NCI-H748 (cell line): ENCODE measurements around the gene SERPINI2.

Experiments used
- DNase-seq: peaks from one replicate; lab custom pipeline; 2025; ENCODE audit not compliant: unreplicated experiment; lab: John Stamatoyannopoulos, UW

The SERPINI2 gene

DNA sequence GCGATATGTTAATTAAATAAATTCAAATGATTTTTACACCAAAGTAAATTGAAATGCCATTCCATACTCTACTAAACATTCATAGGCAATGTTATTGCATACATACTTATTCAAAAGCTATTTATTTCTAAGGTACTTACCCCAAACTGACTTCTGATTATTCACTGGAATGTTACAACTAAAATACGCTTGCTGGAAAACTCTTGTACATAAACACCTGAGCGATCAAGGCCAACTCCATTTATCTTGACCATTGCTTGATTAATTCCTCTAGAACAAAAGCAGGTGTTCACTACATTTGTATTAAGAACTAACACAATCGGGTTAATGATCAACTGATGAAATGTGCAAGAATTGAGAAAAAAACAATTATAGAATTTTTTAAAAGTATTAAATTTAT, at the start of gene SERPINI2:
Gene SERPINI2 (minus strand): TSS at position 180 of the 400 bp plus-strand sequence. CDS start 2,208 bp downstream, outside the sequence.
- DNase-seq = no peak

DNA sequence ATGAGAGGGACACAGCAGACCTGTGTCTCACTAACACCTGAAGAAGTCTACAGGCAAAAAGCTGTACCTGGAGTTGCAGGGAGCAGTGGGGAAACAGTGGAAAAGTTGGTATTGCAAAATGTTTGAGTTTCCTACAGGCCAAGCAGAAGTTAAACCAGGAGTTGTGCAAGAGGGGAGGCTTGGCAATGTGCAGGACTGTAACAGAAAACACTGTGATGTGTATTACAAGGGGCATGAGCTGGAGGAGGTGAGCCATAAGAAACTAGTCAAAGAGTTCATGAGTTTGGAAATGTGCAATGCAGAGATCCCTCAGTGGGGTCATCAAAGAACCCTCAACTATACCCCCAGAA, 47.1 kb upstream of the SERPINI2 start:
- no peak for DNase-seq

- DNase-seq = no peak
Observed at GRCh38 chr3:167520266-167521005, 46.6 kb upstream of the SERPINI2 start.

DNA sequence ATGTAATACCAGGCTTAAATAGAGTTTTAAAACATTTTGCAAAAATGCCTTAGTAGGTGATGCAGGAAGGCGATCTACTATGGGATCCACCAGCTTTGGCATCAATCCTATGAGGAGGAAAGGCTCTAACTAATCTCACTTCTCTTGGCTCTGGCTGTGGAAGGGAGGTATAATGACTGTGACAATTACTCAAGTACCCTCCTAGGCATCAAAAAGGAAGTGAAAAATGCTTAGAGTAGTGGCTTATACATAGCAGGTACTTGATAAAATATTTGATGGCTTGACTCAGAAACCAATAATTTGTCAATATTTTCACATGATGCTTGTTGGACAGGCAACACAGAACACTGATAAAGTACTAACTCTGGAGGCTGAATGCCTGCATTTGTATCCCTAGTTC, 34.1 kb upstream of the SERPINI2 start:
- no peak for DNase-seq

DNA sequence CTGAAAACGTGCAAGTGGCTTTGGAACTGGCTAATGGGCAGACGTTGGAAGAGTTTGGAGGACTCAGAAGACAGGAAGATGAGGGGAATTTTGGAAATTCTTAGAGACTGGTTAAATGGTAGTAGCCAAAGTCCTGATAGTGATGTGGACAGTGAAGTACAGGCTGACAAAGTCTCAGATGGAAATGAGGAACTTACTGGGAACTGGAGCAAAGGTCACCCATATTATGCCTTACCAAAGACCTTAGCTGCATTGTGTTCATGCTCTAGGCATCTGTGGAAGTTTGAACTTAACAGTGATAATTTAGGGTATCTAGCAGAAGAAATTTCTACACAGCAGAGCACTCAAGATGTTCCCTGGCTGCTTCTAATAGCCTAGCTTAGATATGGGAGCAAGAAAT, 28.6 kb upstream of the SERPINI2 start:
- DNase-seq = no peak

DNA sequence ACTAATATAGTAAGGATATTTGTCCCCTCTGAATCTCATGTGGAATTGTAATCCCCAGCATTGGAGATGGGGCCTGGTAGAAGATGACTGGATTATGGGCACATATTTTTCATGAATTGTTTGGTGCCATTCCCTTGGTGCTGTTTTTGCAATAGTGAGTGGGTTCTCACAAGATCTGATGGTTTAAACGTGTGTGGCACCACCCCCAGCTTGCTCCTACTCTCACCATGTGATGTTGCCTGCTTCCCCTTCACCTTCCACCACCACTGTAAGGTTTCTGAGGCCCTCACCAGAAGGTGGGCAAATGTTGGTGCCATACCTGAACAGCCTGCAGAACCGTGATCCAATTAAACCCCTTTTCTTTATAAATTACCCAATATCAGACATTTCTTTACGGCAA, 28.1 kb upstream of the SERPINI2 start:
- no peak for DNase-seq

GRCh38 chr3:167497903-167498302, 24.1 kb upstream of the SERPINI2 start:
- DNase-seq = no peak

- DNase-seq = peak; percentile 1
Observed at GRCh38 chr3:167493244-167493643, 19.4 kb upstream of the SERPINI2 start.

DNA sequence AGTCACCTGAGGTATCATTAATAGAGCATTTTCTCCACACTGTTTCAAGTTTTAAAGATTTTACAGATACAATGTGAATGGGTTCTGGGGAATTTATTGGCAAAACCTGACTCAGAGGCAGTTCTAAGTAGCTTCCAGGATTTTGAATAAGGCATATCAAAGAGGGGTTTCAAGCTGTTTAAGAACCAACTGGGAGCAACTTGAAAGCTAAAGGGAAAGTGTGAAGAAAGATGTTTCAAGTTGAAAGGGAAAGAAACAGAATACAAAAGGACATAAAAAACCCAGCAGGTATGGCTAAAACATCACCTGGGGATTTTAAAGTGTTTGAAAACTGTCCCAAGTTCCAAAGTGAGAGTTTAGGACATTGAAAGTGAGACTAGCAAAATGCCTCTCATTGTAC, 17.8 kb upstream of the SERPINI2 start:
- no peak for DNase-seq

GRCh38 chr3:167489571-167489970, 15.7 kb upstream of the SERPINI2 start:
- DNase-seq = no peak

GRCh38 chr3:167487556-167487955, 13.7 kb upstream of the SERPINI2 start:
- no peak for DNase-seq

DNA sequence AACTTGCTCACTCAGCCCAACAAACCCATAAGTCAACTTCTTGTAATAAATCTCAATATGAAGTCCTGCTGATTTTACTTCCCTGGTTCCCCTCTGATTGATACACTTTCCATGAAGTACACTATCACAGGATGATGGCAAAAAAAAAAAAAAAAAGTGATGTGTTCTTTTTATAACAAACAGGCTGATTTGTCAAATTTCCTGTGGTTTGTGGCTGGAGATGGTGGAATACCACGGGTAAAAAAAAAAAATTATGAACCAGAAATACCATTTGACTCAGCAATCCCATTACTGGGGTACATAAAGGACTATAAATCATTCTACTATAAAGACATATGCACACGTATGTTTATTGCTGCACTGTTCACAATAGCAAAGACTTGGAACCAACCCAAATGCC, 10.7 kb upstream of the SERPINI2 start:
- no peak for DNase-seq

- DNase-seq = no peak
Observed at GRCh38 chr3:167483708-167484475, 10.1 kb upstream of the SERPINI2 start.

DNA sequence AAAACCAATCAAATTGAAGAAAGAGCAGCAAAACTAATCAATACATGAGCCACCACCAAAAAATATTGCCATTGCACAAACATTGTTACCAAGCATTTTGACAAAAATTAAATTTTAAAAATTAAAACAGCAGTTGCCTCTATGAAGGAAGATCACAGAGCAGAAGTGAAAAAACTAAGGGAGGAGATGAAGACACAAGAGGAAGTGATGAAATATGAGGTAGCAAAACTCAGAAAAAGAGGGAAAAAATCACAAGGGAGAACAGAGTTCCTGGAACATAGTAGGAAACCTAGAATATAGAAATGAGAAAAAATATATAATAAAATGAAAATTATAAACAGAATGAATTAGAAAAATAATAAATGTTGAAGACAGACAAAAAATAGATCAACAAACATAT, 7.3 kb upstream of the SERPINI2 start:
- no peak for DNase-seq

DNA sequence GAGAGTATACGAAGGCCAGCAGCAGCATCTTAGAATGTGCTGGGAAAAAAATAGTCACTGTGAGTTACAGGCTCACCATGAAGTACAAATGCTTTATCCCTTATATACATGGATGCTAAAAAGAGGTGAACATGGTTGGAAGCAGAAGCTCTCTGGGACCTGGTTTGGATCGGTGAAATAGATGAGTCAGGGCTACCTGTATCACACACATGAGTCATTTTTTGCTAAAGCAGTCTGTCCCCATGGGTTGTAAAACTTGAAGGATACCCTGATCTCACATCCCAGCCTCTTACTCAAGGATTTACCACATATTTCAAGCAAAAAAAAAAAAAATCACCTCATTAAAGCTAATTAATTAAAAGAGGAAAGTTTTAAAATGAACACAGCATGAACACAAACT, 6.9 kb upstream of the SERPINI2 start:
- no peak for DNase-seq

DNA sequence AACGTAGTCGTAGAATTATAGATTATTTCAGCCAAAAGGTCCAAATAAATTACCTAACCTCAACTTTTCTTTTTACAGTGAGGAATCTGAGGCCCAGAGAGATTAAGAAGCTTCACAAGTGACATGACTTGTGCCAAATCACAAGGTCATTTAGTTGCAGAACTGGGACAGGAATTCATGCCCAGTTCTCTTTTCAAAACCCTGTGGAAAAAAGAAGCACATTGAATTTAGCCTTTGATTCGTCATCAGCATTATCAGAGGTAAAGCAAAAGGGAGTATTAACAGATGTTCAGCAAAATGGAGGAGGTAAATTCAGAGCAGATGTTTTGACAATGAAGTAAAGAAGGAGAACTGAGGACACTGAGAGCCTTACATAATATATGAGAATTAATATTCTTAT, 4.5 kb downstream of the SERPINI2 start:
- no peak for DNase-seq

GRCh38 chr3:167467848-167468611, 5.8 kb downstream of the SERPINI2 start:
- DNase-seq = no peak

GRCh38 chr3:167466966-167467365, 6.9 kb downstream of the SERPINI2 start:
- no peak for DNase-seq

DNA sequence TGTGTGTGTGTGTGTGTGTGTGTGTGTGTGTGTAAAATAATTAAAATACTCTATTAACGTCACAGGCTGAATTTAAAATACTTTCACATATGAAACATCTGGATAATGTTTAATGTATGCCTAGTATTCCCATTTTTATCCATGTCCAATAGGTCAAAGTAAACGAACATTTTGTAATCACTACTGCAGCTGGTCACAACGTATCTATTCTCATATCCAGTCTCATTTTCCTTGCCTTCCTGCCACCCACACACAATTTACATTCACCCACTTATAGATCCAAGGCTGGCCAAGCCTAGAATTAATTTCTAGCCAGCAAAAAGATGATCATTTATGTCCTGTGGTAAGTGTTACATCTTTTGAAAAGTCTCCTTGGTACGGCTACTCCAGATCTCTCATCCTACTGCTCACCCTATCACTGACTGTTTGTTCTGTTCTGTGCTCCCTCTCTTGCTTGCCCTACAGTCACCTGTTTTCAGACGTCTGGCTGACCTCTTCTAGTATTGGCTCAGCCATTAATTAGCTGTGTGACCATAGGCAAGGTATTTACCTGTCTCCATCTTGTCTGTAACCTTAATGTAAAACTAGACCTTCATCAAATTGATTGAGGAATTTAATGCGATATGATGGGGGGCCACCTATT, 17.6 kb downstream of the SERPINI2 start:
- no peak for DNase-seq

- DNase-seq = no peak
Observed at GRCh38 chr3:167453815-167454214, 20.0 kb downstream of the SERPINI2 start.

GRCh38 chr3:167451282-167451681, 22.6 kb downstream of the SERPINI2 start:
- no peak for DNase-seq
